ENCODE data around the gene TRIM4.
A peak's percentile ranks its signal among the peaks of the same experiment; 100 is the strongest.

TRIM4 gene

DNA sequence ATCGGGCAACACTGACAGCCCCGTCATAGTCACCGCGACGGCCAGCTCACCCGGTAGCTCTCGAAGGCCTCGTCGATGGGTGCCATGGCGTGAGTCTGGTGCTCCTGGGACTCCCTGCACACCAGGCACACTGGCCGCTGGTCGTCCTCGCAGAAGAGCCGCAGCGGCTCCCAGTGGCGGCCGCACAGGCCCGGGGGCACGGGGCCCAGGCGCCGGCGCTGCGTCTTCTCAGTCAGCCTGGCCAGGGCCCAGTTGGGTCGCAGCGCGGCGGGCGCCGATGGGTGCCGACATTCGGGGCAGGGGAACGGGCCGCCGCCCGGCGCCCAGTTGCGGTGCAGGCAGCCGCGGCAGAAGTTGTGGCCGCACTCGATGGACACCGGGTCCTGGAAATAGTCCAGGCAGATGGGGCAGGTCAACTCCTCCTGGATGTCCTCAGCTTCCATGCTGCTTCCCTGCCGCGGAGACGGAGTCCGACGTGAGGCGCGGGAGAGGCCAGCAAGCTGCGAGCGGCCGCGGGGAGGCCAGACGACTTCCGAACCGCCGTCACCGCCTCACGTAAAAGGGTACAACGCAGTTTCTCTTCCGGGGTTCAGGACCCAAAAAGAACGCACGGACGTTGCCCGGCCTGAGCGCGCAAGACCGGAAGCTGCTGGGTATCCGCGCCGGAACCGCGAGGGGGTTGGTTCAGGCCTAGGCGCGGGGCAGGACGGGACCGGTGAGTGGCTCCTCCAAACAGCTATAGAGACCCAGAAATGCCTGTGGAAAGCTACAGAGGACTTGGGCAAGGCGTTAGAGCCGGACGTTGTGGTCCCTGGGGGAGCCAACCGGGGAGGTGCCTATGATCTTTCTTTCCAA lies at the start of gene TRIM4 (continued):
- TF ChIP-seq, protein P1, sequence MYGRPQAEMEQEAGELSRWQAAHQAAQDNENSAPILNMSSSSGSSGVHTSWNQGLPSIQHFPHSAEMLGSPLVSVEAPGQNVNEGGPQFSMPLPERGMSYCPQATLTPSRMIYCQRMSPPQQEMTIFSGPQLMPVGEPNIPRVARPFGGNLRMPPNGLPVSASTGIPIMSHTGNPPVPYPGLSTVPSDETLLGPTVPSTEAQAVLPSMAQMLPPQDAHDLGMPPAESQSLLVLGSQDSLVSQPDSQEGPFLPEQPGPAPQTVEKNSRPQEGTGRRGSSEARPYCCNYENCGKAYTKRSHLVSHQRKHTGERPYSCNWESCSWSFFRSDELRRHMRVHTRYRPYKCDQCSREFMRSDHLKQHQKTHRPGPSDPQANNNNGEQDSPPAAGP (tag by site-specific recombination; IDR thresholded peaks at IDR 0.05) = no peak; the same call in 1 of the 2 replicates
- TF ChIP-seq HOXC10 (CRISPR knock-in tag; IDR thresholded peaks at IDR 0.05) = no peak
- no peak for TF ChIP-seq ZNF707 (tag by site-specific recombination; IDR thresholded peaks at IDR 0.05)
- TF ChIP-seq ZNF2 (tag by site-specific recombination; IDR thresholded peaks at IDR 0.05) = peak; percentile 76
- TF ChIP-seq KLF8 (tag by site-specific recombination; IDR thresholded peaks at IDR 0.05) = peak; percentile 8; the same call in 1 of the 2 replicates
- TF ChIP-seq ZNF548 (tag by site-specific recombination; IDR thresholded peaks at IDR 0.05) = no peak
- peak; percentile 72; the same call in 1 of the 2 replicates for TF ChIP-seq ZBTB20 (tag by site-specific recombination; IDR thresholded peaks at IDR 0.05)
- TF ChIP-seq ZNF433 (tag by site-specific recombination; IDR thresholded peaks at IDR 0.05; ENCODE audit: low read depth) = no peak
- no peak; the same call in 1 of the 2 replicates for TF ChIP-seq ZNF121 (tag by site-specific recombination; IDR thresholded peaks at IDR 0.05)
- TF ChIP-seq ZBTB8A (tag by site-specific recombination; IDR thresholded peaks at IDR 0.05) = peak; percentile 53
- TF ChIP-seq, protein P2, sequence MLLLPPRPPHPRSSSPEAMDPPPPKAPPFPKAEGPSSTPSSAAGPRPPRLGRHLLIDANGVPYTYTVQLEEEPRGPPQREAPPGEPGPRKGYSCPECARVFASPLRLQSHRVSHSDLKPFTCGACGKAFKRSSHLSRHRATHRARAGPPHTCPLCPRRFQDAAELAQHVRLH (tag by site-specific recombination; IDR thresholded peaks at IDR 0.05) = peak; percentile 99
- TF ChIP-seq ZNF596 (tag by site-specific recombination; IDR thresholded peaks at IDR 0.05) = 0 out of 2 replicates have a peak, but pooled peaks have one; percentile 20
- TF ChIP-seq ZXDB (tag by site-specific recombination; IDR thresholded peaks at IDR 0.05) = peak; percentile 78
- TF ChIP-seq, protein P3, sequence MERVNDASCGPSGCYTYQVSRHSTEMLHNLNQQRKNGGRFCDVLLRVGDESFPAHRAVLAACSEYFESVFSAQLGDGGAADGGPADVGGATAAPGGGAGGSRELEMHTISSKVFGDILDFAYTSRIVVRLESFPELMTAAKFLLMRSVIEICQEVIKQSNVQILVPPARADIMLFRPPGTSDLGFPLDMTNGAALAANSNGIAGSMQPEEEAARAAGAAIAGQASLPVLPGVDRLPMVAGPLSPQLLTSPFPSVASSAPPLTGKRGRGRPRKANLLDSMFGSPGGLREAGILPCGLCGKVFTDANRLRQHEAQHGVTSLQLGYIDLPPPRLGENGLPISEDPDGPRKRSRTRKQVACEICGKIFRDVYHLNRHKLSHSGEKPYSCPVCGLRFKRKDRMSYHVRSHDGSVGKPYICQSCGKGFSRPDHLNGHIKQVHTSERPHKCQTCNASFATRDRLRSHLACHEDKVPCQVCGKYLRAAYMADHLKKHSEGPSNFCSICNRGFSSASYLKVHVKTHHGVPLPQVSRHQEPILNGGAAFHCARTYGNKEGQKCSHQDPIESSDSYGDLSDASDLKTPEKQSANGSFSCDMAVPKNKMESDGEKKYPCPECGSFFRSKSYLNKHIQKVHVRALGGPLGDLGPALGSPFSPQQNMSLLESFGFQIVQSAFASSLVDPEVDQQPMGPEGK (tag by site-specific recombination; IDR thresholded peaks at IDR 0.05) = peak; percentile 32; the same call in 1 of the 2 replicates
- TF ChIP-seq ZBTB48 (tag by site-specific recombination; IDR thresholded peaks at IDR 0.05) = peak; percentile 48; the same call in 1 of the 2 replicates
- peak; percentile 91 for TF ChIP-seq ZNF777 (tag by site-specific recombination; IDR thresholded peaks at IDR 0.05; ENCODE audit: borderline replicate concordance)
- TF ChIP-seq ZIC2 (tag by site-specific recombination; IDR thresholded peaks at IDR 0.05) = 0 out of 2 replicates have a peak, but pooled peaks have one; percentile 29
- no peak for TF ChIP-seq SCRT1 (tag by site-specific recombination; IDR thresholded peaks at IDR 0.05; ENCODE audit: borderline replicate concordance)
- no peak; the same call in none of the 2 replicates for TF ChIP-seq ZEB2 (tag by site-specific recombination; IDR thresholded peaks at IDR 0.05)
- TF ChIP-seq SP2 (tag by site-specific recombination; IDR thresholded peaks at IDR 0.05) = peak; percentile 81
- peak; percentile 95 for TF ChIP-seq ZNF335 (tag by site-specific recombination; conservative IDR thresholded peaks at IDR 0.05)
- TF ChIP-seq GLIS1 (tag by site-specific recombination; IDR thresholded peaks at IDR 0.05) = no peak
- TF ChIP-seq, protein P4, sequence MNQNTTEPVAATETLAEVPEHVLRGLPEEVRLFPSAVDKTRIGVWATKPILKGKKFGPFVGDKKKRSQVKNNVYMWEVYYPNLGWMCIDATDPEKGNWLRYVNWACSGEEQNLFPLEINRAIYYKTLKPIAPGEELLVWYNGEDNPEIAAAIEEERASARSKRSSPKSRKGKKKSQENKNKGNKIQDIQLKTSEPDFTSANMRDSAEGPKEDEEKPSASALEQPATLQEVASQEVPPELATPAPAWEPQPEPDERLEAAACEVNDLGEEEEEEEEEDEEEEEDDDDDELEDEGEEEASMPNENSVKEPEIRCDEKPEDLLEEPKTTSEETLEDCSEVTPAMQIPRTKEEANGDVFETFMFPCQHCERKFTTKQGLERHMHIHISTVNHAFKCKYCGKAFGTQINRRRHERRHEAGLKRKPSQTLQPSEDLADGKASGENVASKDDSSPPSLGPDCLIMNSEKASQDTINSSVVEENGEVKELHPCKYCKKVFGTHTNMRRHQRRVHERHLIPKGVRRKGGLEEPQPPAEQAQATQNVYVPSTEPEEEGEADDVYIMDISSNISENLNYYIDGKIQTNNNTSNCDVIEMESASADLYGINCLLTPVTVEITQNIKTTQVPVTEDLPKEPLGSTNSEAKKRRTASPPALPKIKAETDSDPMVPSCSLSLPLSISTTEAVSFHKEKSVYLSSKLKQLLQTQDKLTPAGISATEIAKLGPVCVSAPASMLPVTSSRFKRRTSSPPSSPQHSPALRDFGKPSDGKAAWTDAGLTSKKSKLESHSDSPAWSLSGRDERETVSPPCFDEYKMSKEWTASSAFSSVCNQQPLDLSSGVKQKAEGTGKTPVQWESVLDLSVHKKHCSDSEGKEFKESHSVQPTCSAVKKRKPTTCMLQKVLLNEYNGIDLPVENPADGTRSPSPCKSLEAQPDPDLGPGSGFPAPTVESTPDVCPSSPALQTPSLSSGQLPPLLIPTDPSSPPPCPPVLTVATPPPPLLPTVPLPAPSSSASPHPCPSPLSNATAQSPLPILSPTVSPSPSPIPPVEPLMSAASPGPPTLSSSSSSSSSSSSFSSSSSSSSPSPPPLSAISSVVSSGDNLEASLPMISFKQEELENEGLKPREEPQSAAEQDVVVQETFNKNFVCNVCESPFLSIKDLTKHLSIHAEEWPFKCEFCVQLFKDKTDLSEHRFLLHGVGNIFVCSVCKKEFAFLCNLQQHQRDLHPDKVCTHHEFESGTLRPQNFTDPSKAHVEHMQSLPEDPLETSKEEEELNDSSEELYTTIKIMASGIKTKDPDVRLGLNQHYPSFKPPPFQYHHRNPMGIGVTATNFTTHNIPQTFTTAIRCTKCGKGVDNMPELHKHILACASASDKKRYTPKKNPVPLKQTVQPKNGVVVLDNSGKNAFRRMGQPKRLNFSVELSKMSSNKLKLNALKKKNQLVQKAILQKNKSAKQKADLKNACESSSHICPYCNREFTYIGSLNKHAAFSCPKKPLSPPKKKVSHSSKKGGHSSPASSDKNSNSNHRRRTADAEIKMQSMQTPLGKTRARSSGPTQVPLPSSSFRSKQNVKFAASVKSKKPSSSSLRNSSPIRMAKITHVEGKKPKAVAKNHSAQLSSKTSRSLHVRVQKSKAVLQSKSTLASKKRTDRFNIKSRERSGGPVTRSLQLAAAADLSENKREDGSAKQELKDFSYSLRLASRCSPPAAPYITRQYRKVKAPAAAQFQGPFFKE (tag by site-specific recombination; IDR thresholded peaks at IDR 0.05; ENCODE audit: borderline replicate concordance) = no peak
- no peak; the same call in 1 of the 2 replicates for TF ChIP-seq ZNF677 (tag by site-specific recombination; IDR thresholded peaks at IDR 0.05)
- peak; percentile 60 for TF ChIP-seq YY2 (tag by site-specific recombination; IDR thresholded peaks at IDR 0.05)
- TF ChIP-seq ZNF791 (tag by site-specific recombination; IDR thresholded peaks at IDR 0.05) = no peak
- TF ChIP-seq, protein P5, sequence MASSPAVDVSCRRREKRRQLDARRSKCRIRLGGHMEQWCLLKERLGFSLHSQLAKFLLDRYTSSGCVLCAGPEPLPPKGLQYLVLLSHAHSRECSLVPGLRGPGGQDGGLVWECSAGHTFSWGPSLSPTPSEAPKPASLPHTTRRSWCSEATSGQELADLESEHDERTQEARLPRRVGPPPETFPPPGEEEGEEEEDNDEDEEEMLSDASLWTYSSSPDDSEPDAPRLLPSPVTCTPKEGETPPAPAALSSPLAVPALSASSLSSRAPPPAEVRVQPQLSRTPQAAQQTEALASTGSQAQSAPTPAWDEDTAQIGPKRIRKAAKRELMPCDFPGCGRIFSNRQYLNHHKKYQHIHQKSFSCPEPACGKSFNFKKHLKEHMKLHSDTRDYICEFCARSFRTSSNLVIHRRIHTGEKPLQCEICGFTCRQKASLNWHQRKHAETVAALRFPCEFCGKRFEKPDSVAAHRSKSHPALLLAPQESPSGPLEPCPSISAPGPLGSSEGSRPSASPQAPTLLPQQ (tag by site-specific recombination; IDR thresholded peaks at IDR 0.05) = peak; percentile 65; the same call in 1 of the 2 replicates
- TF ChIP-seq EGR2 (tag by site-specific recombination; IDR thresholded peaks at IDR 0.05; ENCODE audit: low read depth) = no peak
- no peak for TF ChIP-seq ZNF530 (tag by site-specific recombination; IDR thresholded peaks at IDR 0.05; ENCODE audit: low read depth)
- peak; percentile 35; the same call in 1 of the 2 replicates for TF ChIP-seq ZNF10 (tag by site-specific recombination; IDR thresholded peaks at IDR 0.05)
